ENCODE measurements around the gene ADAMTS2.

Gene ADAMTS2

DNA sequence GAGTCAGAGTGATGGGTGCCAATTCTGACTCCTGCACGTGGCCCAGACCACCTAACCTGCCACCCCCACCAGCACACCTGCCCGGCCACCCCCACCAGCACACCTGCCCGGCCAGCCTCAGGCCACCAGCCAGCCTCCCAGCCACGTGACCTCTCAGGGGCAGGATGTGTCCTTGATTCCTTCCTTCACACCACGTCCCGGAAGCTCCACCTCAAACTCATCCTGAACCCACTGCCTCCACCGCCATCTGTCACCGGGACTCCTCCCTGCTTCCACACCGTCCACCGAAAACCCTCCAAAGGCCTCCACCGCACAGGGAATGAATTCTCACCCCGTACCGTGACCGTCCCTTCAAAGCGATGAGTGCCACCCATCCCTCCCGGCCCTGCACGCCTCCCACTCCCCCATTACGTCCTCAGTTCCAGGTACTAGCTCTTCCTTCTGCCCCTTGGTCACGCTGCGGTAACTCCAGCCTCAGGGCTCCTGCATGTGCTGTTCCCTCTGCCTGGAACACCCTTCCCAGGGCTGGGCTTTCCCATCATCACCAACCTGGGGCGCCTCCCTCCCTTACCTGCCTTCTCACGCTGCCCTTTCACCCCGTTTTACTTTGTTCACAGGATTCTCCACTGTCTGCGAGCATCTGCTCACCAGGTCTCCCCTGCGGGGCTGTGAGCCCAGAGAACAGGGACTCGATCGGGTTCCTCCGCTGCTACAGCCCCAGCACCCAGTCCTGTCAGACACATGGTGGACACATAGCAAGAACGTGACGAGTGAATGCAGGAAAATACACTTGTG is 82.9 kb downstream of the ADAMTS2 start:
- WGBS, 2 donors (ENCODE audit: extremely low coverage in 2 of 2, insufficient read length in 2 of 2, insufficient replicate concordance in 1 of 2) = no CpG with 5 or more reads among the region's 30 CpGs
- Histone ChIP-seq H3K4me2 (ENCODE audit: insufficient read depth, low read length, poor library complexity, severe bottlenecking) (no peak overlapping the region), H3K27ac (replicated peaks; ENCODE audit: low read length) (no peak overlapping the region), H4K8ac (ENCODE audit: low read depth, low read length) (no peak overlapping the region), H3K4me1 (ENCODE audit: control insufficient read depth in 2 of 2, insufficient read depth in 1 of 2, low read depth in 1 of 2, low read length in 2 of 2) (peaks cover 0 to 11% of the 10 kb centered on the region in 2 donors), H2BK12ac (ENCODE audit: low read length) (no peak overlapping the region), H3K79me1 (ENCODE audit: low read depth, low read length) (peaks cover 4% of the 10 kb centered on the region), H2AFZ (ENCODE audit: low read length) (no peak overlapping the region), H3K27me3 (ENCODE audit: control insufficient read depth in 3 of 3, insufficient read depth in 3 of 3, low read depth in 1 of 3, low read length in 3 of 3) (peaks cover 0 to 5% (median 0%) of the 10 kb centered on the region in 3 experiments), H2BK15ac (ENCODE audit: low read length) (peak overlapping the region; percentile 83), H3K18ac (ENCODE audit: low read length) (no peak overlapping the region), H3K23ac (ENCODE audit: low read depth, low read length, poor library complexity) (peak overlapping the region; percentile 55), H4K91ac (ENCODE audit: low read depth, low read length, poor library complexity) (peak overlapping the region; percentile 53), H3K4me3 (ENCODE audit: low read length in 2 of 2) (no peak overlapping the region), H2AK5ac (ENCODE audit: low read depth, low read length) (peak overlapping the region; percentile 97), H3K9ac (ENCODE audit: low read depth, low read length, poor library complexity) (no peak overlapping the region), H2BK5ac (ENCODE audit: low read length) (peak overlapping the region; percentile 60), H3K4ac (ENCODE audit: low read length) (no peak overlapping the region), H2BK120ac (ENCODE audit: low read depth, low read length) (no peak overlapping the region), H3K14ac (ENCODE audit: low read length) (peak overlapping the region; percentile 98), H3K36me3 (replicated peaks in 1 of 2; ENCODE audit: control insufficient read depth in 2 of 2, insufficient read depth in 2 of 2, low read length in 2 of 2) (no peaks in the 10 kb centered on the region), H3K9me3 (replicated peaks in 1 of 2; ENCODE audit: control insufficient read depth in 2 of 2, insufficient read depth in 1 of 2, low read depth in 1 of 2, low read length in 2 of 2) (no peaks in the 10 kb centered on the region)
- no peak for DNase-seq (ENCODE audit: low spot score)

DNA sequence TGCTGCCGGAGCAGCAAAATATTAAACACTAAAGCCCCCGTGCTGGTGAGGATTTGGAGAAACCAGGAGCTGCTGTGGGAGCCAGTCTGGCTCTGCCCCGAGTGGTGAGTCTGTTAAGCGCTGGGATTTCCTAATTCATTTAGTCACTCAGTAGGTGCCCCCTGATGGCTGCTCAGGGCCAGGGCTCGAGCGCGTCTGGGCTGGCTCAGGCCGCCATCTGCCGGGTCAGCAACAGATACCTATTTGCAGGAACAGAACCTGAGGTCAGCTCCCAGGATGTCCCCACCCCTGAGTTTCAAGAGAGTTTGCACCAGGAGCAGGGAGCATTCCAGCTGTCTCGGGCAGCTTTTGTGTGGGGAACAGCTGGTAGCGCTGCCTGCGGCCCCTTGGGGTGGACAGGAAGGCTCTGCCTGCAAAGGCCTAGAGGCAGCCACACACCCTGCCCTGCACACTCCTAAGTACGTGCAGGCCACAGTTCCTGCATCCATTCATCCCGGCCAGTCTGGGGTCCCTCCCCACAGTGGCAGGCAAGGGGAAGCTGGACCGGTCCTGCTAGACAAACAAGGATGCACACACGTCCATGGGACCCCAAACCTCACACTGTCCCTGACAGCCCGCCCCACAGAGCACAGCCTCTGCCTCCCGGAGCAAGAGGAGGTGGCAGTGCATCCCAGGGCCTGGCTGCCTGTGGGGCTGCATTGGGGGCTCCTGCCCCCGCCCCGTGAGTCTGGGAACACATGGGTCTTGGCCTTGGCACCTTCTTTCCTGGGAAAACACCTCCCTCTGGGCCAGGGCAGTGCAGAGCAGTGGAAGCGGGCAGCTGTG is 83.7 kb downstream of the ADAMTS2 start:
- H3K9me3 ChIP-seq (replicated peaks in 1 of 2; ENCODE audit: control insufficient read depth in 2 of 2, insufficient read depth in 1 of 2, low read depth in 1 of 2, low read length in 2 of 2) = no peaks in the 10 kb centered on the region
- peak overlapping the region; percentile 97 for H2AK5ac ChIP-seq (ENCODE audit: low read depth, low read length)
- H2AFZ ChIP-seq (ENCODE audit: low read length) = no peak overlapping the region
- H3K4me2 ChIP-seq (ENCODE audit: insufficient read depth, low read length, poor library complexity, severe bottlenecking) = no peak overlapping the region
- H4K8ac ChIP-seq (ENCODE audit: low read depth, low read length) = no peak overlapping the region
- H3K23ac ChIP-seq (ENCODE audit: low read depth, low read length, poor library complexity) = peak overlapping the region; percentile 80
- H4K91ac ChIP-seq (ENCODE audit: low read depth, low read length, poor library complexity) = peak overlapping the region; percentile 53
- peak; percentile 46 for DNase-seq (ENCODE audit: low spot score)
- H3K36me3 ChIP-seq (replicated peaks in 1 of 2; ENCODE audit: control insufficient read depth in 2 of 2, insufficient read depth in 2 of 2, low read length in 2 of 2) = no peaks in the 10 kb centered on the region
- H2BK15ac ChIP-seq (ENCODE audit: low read length) = no peak overlapping the region
- peaks cover 0 to 11% of the 10 kb centered on the region in 2 donors for H3K4me1 ChIP-seq (ENCODE audit: control insufficient read depth in 2 of 2, insufficient read depth in 1 of 2, low read depth in 1 of 2, low read length in 2 of 2)
- H2BK5ac ChIP-seq (ENCODE audit: low read length) = peak overlapping the region; percentile 60
- peak overlapping the region; percentile 89 for H3K4ac ChIP-seq (ENCODE audit: low read length)
- no peak overlapping the region for H3K27ac ChIP-seq (replicated peaks; ENCODE audit: low read length)
- H3K27me3 ChIP-seq (ENCODE audit: control insufficient read depth in 3 of 3, insufficient read depth in 3 of 3, low read depth in 1 of 3, low read length in 3 of 3) = peaks cover 0 to 5% (median 0%) of the 10 kb centered on the region in 3 experiments
- H2BK120ac ChIP-seq (ENCODE audit: low read depth, low read length) = no peak overlapping the region
- peak overlapping the region; percentile 70 for H3K9ac ChIP-seq (ENCODE audit: low read depth, low read length, poor library complexity)
- peak overlapping the region; percentile 98 for H3K14ac ChIP-seq (ENCODE audit: low read length)
- H3K4me3 ChIP-seq (ENCODE audit: low read length in 2 of 2) = no peak overlapping the region
- WGBS, 2 donors (ENCODE audit: extremely low coverage in 2 of 2, insufficient read length in 2 of 2, insufficient replicate concordance in 1 of 2) = no CpG with 5 or more reads among the region's 21 CpGs
- peaks cover 2% of the 10 kb centered on the region for H3K79me1 ChIP-seq (ENCODE audit: low read depth, low read length)
- H2BK12ac ChIP-seq (ENCODE audit: low read length) = peak overlapping the region; percentile 22
- peak overlapping the region; percentile 87 for H3K18ac ChIP-seq (ENCODE audit: low read length)

DNA sequence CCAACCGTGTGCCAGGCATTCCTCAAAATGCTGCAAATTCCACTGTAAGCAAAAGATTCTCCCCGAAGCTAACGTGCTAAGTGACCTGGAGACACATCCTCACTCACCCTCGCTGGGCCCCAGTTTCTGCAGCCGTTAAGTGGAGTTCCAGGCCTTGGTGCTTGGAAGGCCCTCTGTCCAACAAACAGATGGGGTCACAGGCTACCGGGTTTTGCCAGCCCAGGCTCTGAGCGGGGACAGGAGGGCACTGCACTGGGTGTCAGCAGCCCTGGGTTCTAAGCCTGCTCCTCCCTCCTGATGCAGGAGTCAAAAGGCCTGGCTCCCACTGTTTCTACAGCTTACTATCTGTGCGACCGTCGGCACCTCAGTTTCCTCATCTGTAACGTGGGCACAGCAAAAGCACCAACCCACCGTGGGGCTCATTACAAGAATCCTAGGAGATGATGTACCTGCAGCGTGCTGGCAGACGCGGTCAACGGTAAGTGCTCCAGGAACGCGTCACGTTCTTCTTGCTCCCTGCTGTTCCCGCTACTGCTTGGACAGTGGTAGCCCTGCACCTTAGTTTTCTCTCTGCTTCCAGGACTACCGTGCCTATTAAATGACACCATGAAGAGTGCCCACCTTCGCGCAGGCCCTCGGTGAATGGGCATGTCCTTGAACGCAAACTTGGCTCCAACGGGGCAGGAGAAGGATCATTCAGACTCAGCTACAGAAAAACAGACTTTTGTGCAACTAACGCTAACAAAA is 84.8 kb downstream of the ADAMTS2 start:
- H3K4me1 ChIP-seq (ENCODE audit: control insufficient read depth in 2 of 2, insufficient read depth in 1 of 2, low read depth in 1 of 2, low read length in 2 of 2) = peaks cover 0 to 11% of the 10 kb centered on the region in 2 donors
- H2AK5ac ChIP-seq (ENCODE audit: low read depth, low read length) = peak overlapping the region; percentile 30
- no peak overlapping the region for H2BK12ac ChIP-seq (ENCODE audit: low read length)
- peak overlapping the region; percentile 59 for H2BK15ac ChIP-seq (ENCODE audit: low read length)
- H3K9me3 ChIP-seq (replicated peaks in 1 of 2; ENCODE audit: control insufficient read depth in 2 of 2, insufficient read depth in 1 of 2, low read depth in 1 of 2, low read length in 2 of 2) = no peaks in the 10 kb centered on the region
- H3K79me1 ChIP-seq (ENCODE audit: low read depth, low read length) = peaks cover 2% of the 10 kb centered on the region
- no peak for DNase-seq (ENCODE audit: low spot score)
- no peak overlapping the region for H2BK120ac ChIP-seq (ENCODE audit: low read depth, low read length)
- H4K91ac ChIP-seq (ENCODE audit: low read depth, low read length, poor library complexity) = no peak overlapping the region
- no peak overlapping the region for H3K4me3 ChIP-seq (ENCODE audit: low read length in 2 of 2)
- peak overlapping the region; percentile 20 for H3K23ac ChIP-seq (ENCODE audit: low read depth, low read length, poor library complexity)
- no peak overlapping the region for H2AFZ ChIP-seq (ENCODE audit: low read length)
- H3K4me2 ChIP-seq (ENCODE audit: insufficient read depth, low read length, poor library complexity, severe bottlenecking) = no peak overlapping the region
- H3K14ac ChIP-seq (ENCODE audit: low read length) = no peak overlapping the region
- H4K8ac ChIP-seq (ENCODE audit: low read depth, low read length) = no peak overlapping the region
- H3K18ac ChIP-seq (ENCODE audit: low read length) = no peak overlapping the region
- no peak overlapping the region for H3K9ac ChIP-seq (ENCODE audit: low read depth, low read length, poor library complexity)
- H3K27me3 ChIP-seq (ENCODE audit: control insufficient read depth in 3 of 3, insufficient read depth in 3 of 3, low read depth in 1 of 3, low read length in 3 of 3) = peaks cover 0 to 3% (median 0%) of the 10 kb centered on the region in 3 experiments
- H3K27ac ChIP-seq (replicated peaks; ENCODE audit: low read length) = no peak overlapping the region
- no peak overlapping the region for H2BK5ac ChIP-seq (ENCODE audit: low read length)
- no peak overlapping the region for H3K4ac ChIP-seq (ENCODE audit: low read length)
- no CpG with 5 or more reads among the region's 27 CpGs for WGBS, 2 donors (ENCODE audit: extremely low coverage in 2 of 2, insufficient read length in 2 of 2, insufficient replicate concordance in 1 of 2)
- no peaks in the 10 kb centered on the region for H3K36me3 ChIP-seq (replicated peaks in 1 of 2; ENCODE audit: control insufficient read depth in 2 of 2, insufficient read depth in 2 of 2, low read length in 2 of 2)
